T-helper 2 cell treated with Interferon-gamma antibody and Interleukin-4, amounts not matched to agents 5 μg/mL and 100 μg/mL, for 36 hours (primary cell): ENCODE data around the gene KLF5.
"Not testable (repeated sequence)": the region's sequence is repeated elsewhere in the genome, so short reads cannot be mapped to it uniquely, and the experiment has no call there.

Experiments
- DNase-seq: peaks from one replicate; pipeline ENCODE4 v3.0.0; 2021; ENCODE audit warnings: low spot score
- H3K27ac Mint-ChIP-seq: one replicate; pipeline ENCODE4 v1.8.0; 2021; ENCODE audit warnings: mild to moderate bottlenecking, mixed read lengths
- H3K27me3 Mint-ChIP-seq: one replicate; pipeline ENCODE4 v1.8.0; 2021; ENCODE audit warnings: low read depth, mixed read lengths
- H3K36me3 Mint-ChIP-seq: one replicate; pipeline ENCODE4 v1.8.0; 2021; ENCODE audit warnings: low read depth, mixed read lengths
- H3K4me1 Mint-ChIP-seq: one replicate; pipeline ENCODE4 v1.8.0; 2021; ENCODE audit warnings: low read depth, mixed read lengths
- H3K4me3 Mint-ChIP-seq: one replicate; pipeline ENCODE4 v1.8.0; 2022; ENCODE audit warnings: mild to moderate bottlenecking, moderate library complexity, mixed read lengths
- H3K9me3 Mint-ChIP-seq: one replicate; pipeline ENCODE4 v1.8.0; 2021; ENCODE audit warnings: mixed read lengths

KLF5 gene

DNA sequence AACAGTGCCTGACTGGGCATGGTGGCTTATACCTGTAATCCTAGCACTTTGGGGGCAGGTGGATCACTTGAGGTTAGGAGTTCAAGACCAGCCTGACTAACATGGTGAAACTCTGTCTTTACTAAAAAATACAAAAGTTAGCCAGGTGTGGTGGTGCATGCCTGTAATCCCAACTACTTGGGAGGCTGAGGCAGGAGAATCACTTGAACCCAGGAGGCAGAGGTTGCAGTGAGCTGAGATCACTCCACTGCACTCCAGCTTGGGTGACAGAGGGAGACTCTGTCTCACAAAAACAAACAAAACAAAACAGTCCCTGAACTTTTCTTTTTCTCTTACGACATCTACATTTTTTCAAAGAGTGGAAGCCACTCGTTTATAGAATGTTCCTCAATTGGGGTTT lies 10.2 kb upstream of the KLF5 start:
- not testable (repeated sequence) for H3K9me3 Mint-ChIP-seq, H3K27ac Mint-ChIP-seq, H3K27me3 Mint-ChIP-seq, H3K4me3 Mint-ChIP-seq, H3K36me3 Mint-ChIP-seq, DNase-seq, H3K4me1 Mint-ChIP-seq

DNA sequence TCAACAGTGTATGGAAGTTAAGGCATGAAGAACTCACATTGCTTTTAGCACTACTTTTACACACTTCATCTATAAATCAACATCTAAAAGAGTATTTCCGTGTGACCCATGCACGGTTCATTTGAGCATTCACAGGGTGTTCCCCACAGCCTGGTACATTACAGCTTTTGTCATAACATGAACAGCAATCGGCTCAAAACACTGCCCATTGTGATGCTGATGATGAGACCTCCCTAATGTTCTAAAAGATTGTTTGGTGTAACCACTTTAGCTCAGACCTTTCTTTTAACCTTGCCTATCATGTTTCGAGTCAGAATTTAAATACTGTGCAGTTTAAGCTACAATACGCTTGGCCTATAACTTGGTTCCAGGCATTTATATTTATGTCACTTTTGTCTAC lies 4.1 kb upstream of the KLF5 start:
- peaks cover 37% of the 10 kb centered on the region for H3K27me3 Mint-ChIP-seq
- H3K4me1 Mint-ChIP-seq, result peaks cover 9% of the 10 kb centered on the region

DNA sequence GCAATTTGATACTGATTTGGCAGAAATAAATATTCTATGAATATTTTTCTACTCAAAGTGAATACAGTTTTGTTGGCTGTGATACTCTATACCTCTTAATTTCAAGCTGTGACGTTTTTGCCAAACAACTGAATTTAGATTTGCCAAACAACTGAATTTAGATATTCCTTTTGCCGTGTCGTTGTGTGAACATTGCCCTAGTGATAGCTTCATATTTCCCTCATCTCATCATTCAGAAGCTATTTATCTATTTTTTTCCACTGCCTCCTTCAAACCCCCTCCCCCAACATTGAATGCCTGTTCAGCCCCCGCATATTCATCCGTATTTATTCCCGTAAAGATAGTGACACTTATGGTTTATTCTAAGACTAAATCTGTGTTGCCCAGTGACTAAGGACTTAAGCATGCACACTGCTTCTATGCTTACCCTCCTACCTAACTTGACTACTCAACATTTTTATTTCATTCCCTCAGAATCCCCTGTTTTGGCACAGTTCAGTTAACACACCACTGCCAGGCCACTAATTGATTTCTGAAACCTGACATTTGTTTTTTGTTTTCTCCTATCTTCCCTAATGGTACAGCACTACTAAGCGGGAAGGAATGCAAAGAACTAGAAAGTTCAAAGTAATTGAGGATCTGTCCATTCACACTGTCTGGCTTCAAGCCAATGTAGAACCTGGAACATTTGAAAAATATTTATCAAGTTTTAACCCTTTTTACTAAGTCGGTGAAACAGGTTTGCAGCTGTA lies 2.8 kb upstream of the KLF5 start:
- H3K27ac Mint-ChIP-seq, result no peak overlapping the region
- no peak overlapping the region for H3K4me3 Mint-ChIP-seq
- H3K9me3 Mint-ChIP-seq, result no peaks in the 10 kb centered on the region
- no peak for DNase-seq
- peaks cover 17% of the 10 kb centered on the region for H3K4me1 Mint-ChIP-seq
- no peaks in the 10 kb centered on the region for H3K36me3 Mint-ChIP-seq
- peaks cover 49% of the 10 kb centered on the region for H3K27me3 Mint-ChIP-seq

More for the DNA sequence above, 4.1 kb upstream of the KLF5 start:
- H3K27ac Mint-ChIP-seq, result no peak overlapping the region
- DNase-seq, result no peak
- no peak overlapping the region for H3K4me3 Mint-ChIP-seq
- no peaks in the 10 kb centered on the region for H3K9me3 Mint-ChIP-seq
- no peaks in the 10 kb centered on the region for H3K36me3 Mint-ChIP-seq

DNA sequence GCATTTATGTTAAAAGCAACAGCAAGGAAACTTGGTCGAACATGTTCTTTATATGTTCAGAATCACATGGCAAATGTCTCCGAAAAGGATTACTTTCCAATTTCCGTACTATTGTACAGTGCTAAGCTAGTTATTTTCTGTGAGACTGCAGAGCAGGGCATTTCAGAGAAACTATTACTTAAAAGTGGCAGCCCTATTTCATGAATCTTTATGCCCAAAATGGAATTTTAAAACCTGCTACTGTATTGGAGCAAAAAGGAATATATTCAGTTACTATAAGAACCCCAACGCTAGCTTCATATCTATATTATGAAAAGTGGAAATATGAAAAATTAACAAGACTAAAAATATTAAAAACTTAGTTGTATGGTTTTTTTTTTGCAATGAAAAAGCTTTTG lies 2.2 kb upstream of the KLF5 start:
- no peak for DNase-seq
- no peaks in the 10 kb centered on the region for H3K9me3 Mint-ChIP-seq
- no peaks in the 10 kb centered on the region for H3K36me3 Mint-ChIP-seq
- no peak overlapping the region for H3K27ac Mint-ChIP-seq
- H3K4me3 Mint-ChIP-seq, result no peak overlapping the region
- peaks cover 17% of the 10 kb centered on the region for H3K4me1 Mint-ChIP-seq
- H3K27me3 Mint-ChIP-seq, result peaks cover 52% of the 10 kb centered on the region

DNA sequence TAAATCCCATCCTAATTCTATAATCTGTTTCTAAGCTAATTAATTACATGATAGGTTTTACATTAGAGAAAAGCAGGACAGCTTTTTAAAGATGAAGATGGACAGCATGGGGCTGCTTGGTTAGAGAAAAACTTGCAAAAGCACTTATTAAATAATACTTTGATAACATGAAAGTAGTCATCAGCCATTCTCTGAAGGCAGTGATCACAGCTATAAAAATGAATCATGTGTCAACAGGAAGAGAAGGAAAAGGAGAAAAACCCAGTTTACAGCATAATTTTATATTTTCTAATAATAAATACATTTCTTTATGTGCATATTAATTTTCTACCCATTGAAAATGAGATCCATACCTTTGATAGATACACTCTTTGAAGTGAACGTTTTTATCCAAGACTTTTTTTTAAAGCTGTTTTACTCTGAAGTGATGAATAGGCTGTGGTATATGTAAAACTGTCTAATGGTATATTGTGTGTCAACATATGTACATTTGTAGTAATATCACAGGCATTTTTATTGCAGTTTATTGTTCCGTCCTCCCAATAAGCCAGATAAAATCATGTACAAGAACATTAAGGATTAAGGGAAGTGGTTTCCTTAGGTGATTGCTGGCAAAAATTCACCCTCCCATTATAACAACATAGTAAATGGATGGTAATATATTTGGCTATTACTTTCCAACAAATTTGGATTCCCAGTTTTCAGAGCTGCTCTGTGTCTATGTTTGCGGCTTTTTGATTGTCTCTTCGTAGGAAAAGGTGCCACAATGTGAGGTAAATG lies 1.3 kb upstream of the KLF5 start:
- Mint-ChIP-seq H3K4me1 (peaks cover 17% of the 10 kb centered on the region), H3K9me3 (no peaks in the 10 kb centered on the region), H3K36me3 (peaks cover 7% of the 10 kb centered on the region), H3K27me3 (peaks cover 61% of the 10 kb centered on the region), H3K27ac (no peak overlapping the region), H3K4me3 (no peak overlapping the region)
- no peak for DNase-seq

DNA sequence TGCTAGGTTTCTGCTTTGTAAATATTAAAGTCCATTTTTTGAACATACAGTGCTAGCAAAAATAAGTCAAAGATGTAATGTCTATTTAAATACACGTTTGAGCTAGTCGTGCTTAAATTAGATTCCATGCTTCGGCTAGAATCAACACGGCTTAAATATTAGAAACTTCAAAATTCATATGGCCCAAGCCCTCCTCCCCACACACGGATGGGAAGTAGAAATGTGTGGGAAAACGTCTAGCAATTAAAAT lies 816 bp upstream of the KLF5 start:
- Mint-ChIP-seq H3K4me3 (peak overlapping the region; percentile 86), H3K27ac (no peak overlapping the region), H3K4me1 (peaks cover 17% of the 10 kb centered on the region), H3K9me3 (no peaks in the 10 kb centered on the region), H3K27me3 (peaks cover 63% of the 10 kb centered on the region), H3K36me3 (peaks cover 9% of the 10 kb centered on the region)
- DNase-seq, result no peak

DNA sequence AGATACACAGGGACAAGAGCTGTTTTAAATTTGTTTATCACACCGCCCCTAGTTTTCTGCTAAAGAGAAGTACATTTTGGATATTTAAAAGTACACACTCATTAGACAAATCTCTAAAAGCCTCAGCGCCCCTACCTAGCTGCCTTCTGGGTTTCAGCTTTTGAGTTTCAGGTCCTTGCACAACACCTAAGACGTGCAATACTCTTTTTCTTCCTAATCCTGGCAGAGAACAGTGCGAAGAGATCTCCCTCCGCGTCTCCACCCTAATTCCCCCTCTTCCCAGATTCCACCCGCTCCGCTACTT lies 421 bp upstream of the KLF5 start:
- Mint-ChIP-seq H3K27ac (peak overlapping the region; percentile 79), H3K36me3 (peaks cover 10% of the 10 kb centered on the region), H3K4me3 (peak overlapping the region; percentile 86), H3K9me3 (no peaks in the 10 kb centered on the region), H3K4me1 (peaks cover 17% of the 10 kb centered on the region), H3K27me3 (peaks cover 65% of the 10 kb centered on the region)
- no peak for DNase-seq

DNA sequence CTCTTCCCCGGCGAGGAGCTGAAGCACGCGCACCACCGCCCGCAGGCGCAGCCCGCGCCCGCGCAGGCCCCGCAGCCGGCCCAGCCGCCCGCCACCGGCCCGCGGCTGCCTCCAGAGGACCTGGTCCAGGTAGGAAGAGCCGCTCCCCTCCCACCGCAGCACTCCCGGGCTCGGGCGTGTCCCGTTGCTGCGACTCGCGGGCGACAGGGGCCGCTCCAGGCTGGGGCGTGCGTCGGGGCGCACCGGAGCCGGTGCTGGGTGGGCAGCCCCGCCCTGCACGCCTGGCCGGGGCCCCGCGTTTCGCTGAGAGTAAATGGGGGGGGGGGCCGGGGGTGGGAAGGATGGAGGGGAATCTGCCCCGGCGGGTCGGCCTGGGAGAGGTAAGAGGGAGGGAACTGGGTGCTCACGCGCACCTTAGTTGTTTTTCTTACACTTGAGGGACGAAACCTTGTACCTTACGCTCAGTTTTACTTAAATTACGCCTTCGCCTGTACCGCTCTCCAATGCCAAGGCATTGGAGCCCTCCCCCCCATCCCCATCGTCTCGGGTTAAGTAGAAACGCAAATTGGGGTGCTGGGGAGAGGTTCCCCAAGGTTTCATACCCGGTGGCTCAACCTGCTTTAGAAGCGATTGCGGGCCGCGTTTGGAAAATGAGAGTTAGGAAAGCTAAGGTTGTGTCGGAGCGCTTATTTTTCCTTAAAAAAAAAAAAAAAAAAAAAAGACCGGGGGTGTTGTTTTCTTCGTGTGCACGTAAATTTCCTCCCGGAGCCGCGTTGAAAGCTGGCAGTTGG lies 850 bp downstream of the KLF5 start:
- Mint-ChIP-seq H3K27me3 (peaks cover 63% of the 10 kb centered on the region), H3K4me1 (peaks cover 17% of the 10 kb centered on the region), H3K36me3 (peaks cover 10% of the 10 kb centered on the region), H3K9me3 (no peaks in the 10 kb centered on the region), H3K4me3 (peak overlapping the region; percentile 81), H3K27ac (no peak overlapping the region)
- DNase-seq, result peak; percentile 35

DNA sequence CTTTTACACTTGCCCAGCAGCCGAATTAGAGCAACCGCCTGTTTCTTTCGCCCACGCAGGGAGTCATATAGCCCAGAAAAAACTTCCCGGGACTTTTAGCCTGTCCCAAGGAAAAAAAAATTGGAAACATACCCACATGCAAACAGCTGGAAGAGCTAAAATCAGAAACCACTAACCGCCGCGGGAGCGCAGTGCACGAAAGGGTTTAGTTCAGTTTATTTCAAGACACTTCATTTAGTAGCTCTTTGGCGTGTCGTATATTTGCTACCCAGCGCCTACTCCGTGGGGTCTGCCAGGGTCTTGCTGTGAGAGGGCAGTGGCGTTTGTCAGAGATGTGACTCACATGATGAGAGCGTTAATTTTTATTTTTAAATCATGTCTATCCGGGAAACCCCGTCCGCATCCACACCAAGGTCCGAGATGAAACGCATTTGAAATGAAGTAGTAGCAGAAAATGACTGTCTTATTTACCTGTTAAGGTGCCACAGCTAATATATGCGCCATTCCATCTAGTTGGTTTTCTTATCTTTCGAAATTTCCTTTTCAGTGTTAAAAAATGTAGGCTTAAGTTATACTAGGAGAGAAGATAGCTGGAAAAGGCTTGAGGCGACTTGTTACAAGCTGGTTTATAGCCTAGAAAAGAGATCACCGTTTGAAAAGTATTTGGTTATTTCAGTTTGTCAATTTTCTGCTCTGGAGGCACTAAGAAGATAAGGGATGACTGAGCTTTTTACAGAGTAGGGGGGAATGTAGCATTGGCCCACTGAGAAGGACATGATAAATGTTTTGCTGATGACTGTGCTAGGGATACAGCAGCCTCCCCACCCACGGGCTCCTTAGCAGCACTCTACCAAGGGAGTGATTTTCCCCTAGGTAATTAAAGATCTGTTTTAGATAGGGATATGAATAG lies 1.7 kb downstream of the KLF5 start:
- no peak for DNase-seq
- H3K9me3 Mint-ChIP-seq, result no peaks in the 10 kb centered on the region
- H3K36me3 Mint-ChIP-seq, result peaks cover 10% of the 10 kb centered on the region
- no peak overlapping the region for H3K27ac Mint-ChIP-seq
- H3K4me3 Mint-ChIP-seq, result peak overlapping the region; percentile 81
- H3K4me1 Mint-ChIP-seq, result peaks cover 17% of the 10 kb centered on the region
- peaks cover 58% of the 10 kb centered on the region for H3K27me3 Mint-ChIP-seq

DNA sequence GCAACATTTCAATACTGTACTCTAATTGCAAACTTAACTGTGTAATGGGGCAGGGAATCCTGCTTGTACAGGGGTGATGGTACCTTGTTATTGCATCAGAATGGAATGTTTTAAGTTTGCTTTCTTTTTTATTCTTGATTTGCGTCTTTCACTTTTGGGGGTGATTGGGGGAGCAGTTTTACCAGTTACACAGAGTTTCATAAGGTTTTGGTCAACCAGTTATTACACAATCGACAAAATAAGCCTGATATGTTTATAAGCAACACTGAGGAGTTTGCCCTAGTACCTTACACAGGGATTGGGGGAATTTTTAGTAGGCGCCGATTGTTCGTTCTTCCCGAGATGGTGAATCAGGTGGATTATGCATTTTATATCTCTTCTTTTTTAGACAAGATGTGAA lies 2.7 kb downstream of the KLF5 start:
- H3K36me3 Mint-ChIP-seq, result peaks cover 10% of the 10 kb centered on the region
- DNase-seq, result no peak

DNA sequence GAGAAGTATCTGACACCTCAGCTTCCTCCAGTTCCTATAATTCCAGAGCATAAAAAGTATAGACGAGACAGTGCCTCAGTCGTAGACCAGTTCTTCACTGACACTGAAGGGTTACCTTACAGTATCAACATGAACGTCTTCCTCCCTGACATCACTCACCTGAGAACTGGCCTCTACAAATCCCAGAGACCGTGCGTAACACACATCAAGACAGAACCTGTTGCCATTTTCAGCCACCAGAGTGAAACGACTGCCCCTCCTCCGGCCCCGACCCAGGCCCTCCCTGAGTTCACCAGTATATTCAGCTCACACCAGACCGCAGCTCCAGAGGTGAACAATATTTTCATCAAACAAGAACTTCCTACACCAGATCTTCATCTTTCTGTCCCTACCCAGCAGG lies 3.1 kb downstream of the KLF5 start:
- Mint-ChIP-seq H3K9me3 (no peaks in the 10 kb centered on the region), H3K27me3 (peaks cover 48% of the 10 kb centered on the region), H3K27ac (no peak overlapping the region)

More for the DNA sequence above, 2.7 kb downstream of the KLF5 start:
- no peak overlapping the region for H3K27ac Mint-ChIP-seq
- peaks cover 17% of the 10 kb centered on the region for H3K4me1 Mint-ChIP-seq
- no peak overlapping the region for H3K4me3 Mint-ChIP-seq
- H3K27me3 Mint-ChIP-seq, result peaks cover 49% of the 10 kb centered on the region
- H3K9me3 Mint-ChIP-seq, result no peaks in the 10 kb centered on the region

DNA sequence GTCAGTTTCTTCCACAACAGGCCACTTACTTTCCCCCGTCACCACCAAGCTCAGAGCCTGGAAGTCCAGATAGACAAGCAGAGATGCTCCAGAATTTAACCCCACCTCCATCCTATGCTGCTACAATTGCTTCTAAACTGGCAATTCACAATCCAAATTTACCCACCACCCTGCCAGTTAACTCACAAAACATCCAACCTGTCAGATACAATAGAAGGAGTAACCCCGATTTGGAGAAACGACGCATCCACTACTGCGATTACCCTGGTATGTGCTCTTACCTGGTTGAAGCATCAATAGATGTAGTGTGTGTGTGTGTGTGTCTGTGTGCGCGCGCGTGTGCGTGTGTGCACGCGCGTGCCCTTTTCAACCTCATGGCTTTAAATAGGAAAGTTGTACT lies 3.7 kb downstream of the KLF5 start:
- peaks cover 44% of the 10 kb centered on the region for H3K27me3 Mint-ChIP-seq
- peaks cover 17% of the 10 kb centered on the region for H3K4me1 Mint-ChIP-seq
- peaks cover 10% of the 10 kb centered on the region for H3K36me3 Mint-ChIP-seq
- H3K4me3 Mint-ChIP-seq, result no peak overlapping the region
- no peak for DNase-seq
- H3K27ac Mint-ChIP-seq, result no peak overlapping the region
- H3K9me3 Mint-ChIP-seq, result no peaks in the 10 kb centered on the region

More for the DNA sequence above, 3.1 kb downstream of the KLF5 start:
- DNase-seq, result no peak
- Mint-ChIP-seq H3K4me3 (no peak overlapping the region), H3K4me1 (peaks cover 17% of the 10 kb centered on the region), H3K36me3 (peaks cover 10% of the 10 kb centered on the region)

DNA sequence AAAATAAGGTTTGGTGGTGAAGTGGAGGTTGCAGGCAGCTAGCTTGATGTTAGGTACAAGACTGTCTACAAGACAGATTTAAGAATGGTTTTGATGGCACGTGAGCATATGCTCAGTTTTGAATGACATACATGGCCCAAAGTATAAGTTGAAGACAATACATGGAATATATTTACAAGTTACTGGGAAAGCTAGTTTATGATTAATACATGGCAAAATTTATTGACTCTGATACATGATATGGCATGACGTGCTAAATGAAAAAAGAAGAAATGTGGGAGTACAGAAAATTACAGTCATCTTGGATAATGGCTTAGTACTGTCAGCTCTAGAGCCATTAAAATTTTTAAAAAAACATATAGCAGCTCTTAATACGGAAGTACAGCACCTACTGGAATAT lies 4.4 kb downstream of the KLF5 start:
- H3K4me1 Mint-ChIP-seq, result peaks cover 16% of the 10 kb centered on the region
- H3K36me3 Mint-ChIP-seq, result peaks cover 10% of the 10 kb centered on the region
- no peak overlapping the region for H3K27ac Mint-ChIP-seq
- H3K9me3 Mint-ChIP-seq, result no peaks in the 10 kb centered on the region
- H3K27me3 Mint-ChIP-seq, result peaks cover 37% of the 10 kb centered on the region
- H3K4me3 Mint-ChIP-seq, result no peak overlapping the region
- no peak for DNase-seq
